HepG2 (cell line): ENCODE measurements around the gene CDH23. TPM values are rescaled to one million over a fixed set of nuclear protein-coding genes. Genes with fewer than 3 reads are reported as not detected.

ENCODE experiments used
- ATAC-seq: fragments of 200-7000 bp; cut with Tn5 transposase; 3 replicates; pipeline ENCODE4 v1.9.1; 2020; ENCODE audit warnings: mild to moderate bottlenecking, moderate library complexity
- BruUV-seq: library from RNA; stranded (reverse); fragments of 400-500 nt; replicated peaks from 2 replicates; lab custom pipeline; 2021; lab: Mats Ljungman, UMichigan
- CTCF ChIA-PET: fragments of 300-600 bp; formaldehyde crosslinking; extraction: SDS; loops from one replicate; lab custom pipeline; 2021; ENCODE audit warnings: low total read pairs, inconsistent platforms, low intra/inter-chr PET ratio; lab: Yijun Ruan, JAX
- POLR2A ChIA-PET: fragments of 350-600 bp; sonication (Branson Sonifier 250); formaldehyde crosslinking; loops from one replicate; lab custom pipeline; 2020; ENCODE audit warnings: antibody characterized with exemption, inconsistent platforms; lab: Yijun Ruan, JAX
- DNase-seq: peaks from one replicate; pipeline ENCODE4 v3.0.0-alpha.2; 2015; ENCODE audit warnings: low spot score
- FAIRE-seq: peaks from 3 replicates; lab custom pipeline; 2011; peaks lifted over from hg19 to GRCh38; lab: Jason Lieb, UNC
- H2AFZ ChIP-seq: one replicate; pipeline ENCODE4 v1.6.1; 2011; ENCODE audit warnings: low read length, inconsistent platforms
- H3K27ac ChIP-seq: fragments of 300-600 bp; 3 replicates; pipeline ENCODE4 v1.8.0; 2011; ENCODE audit warnings: mixed run types, mild to moderate bottlenecking, mixed read lengths, low read length, inconsistent platforms; ENCODE audit not compliant: insufficient read depth; ENCODE audit errors: extremely low read length
- H3K27me3 ChIP-seq, 2 experiments: fragments of 200-600 bp in 1 of 2; 2 replicates in 1 of 2; 3 replicates in 1 of 2; pipeline versions ENCODE4 v1.6.0 to v1.8.0; 2011; ENCODE audit warnings: low read length in 2 of 2, mild to moderate bottlenecking in 2 of 2, moderate library complexity in 2 of 2, inconsistent platforms in 1 of 2; ENCODE audit not compliant: insufficient read depth in 2 of 2, control insufficient read depth in 1 of 2
- H3K36me3 ChIP-seq, 2 experiments: fragments of 200-600 bp in 1 of 2; replicated peaks in 1 of 2; 2 replicates in 1 of 2; 3 replicates in 1 of 2; pipeline versions ENCODE4 v1.5.1 to v1.8.0; 2011; ENCODE audit warnings: low read length in 2 of 2, inconsistent platforms in 1 of 2; ENCODE audit not compliant: insufficient read depth in 2 of 2, control insufficient read depth in 1 of 2
- H3K4me1 ChIP-seq: 2 replicates; pipeline ENCODE4 v1.5.1; 2012; ENCODE audit warnings: low read length, inconsistent platforms; ENCODE audit not compliant: insufficient read depth
- H3K4me2 ChIP-seq: 2 replicates; pipeline ENCODE4 v1.6.0; 2011; ENCODE audit warnings: low read depth, low read length, inconsistent platforms
- H3K4me3 ChIP-seq, 3 experiments: fragments of 200-600 bp in 1 of 3; sonication (generic), shearing (Covaris generic) in 1 of 3; replicated peaks in 1 of 3; 2 replicates each; pipeline ENCODE4 v1.5.1; 2011 to 2016; ENCODE audit warnings: low read length in 3 of 3, inconsistent platforms in 2 of 3, low read depth in 2 of 3, mild to moderate bottlenecking in 2 of 3, control low read depth in 1 of 3, mixed read lengths in 1 of 3; ENCODE audit not compliant: insufficient read depth in 1 of 3
- H3K79me2 ChIP-seq: one replicate; pipeline ENCODE4 v1.6.1; 2011; ENCODE audit warnings: low read length, inconsistent platforms; ENCODE audit not compliant: insufficient read depth
- H3K9ac ChIP-seq: 2 replicates; pipeline ENCODE4 v1.6.0; 2011; ENCODE audit warnings: mild to moderate bottlenecking, low read depth, low read length, inconsistent platforms; ENCODE audit not compliant: insufficient read depth
- H3K9me3 ChIP-seq: 2 replicates; pipeline ENCODE4 v1.5.1; 2012; ENCODE audit warnings: mild to moderate bottlenecking, low read length
- H4K20me1 ChIP-seq: 2 replicates; pipeline ENCODE4 v1.6.0; 2011; ENCODE audit warnings: inconsistent platforms, mild to moderate bottlenecking, low read length, moderate library complexity; ENCODE audit not compliant: insufficient read depth
- ATF3 ChIP-seq: sonication (generic); formaldehyde crosslinking; IDR thresholded peaks from 2 replicates; pipeline ENCODE4 v1.4.0; 2020; ENCODE audit warnings: missing genetic modification reagents
- CEBPZ ChIP-seq: IDR thresholded peaks from 2 replicates; pipeline ENCODE4 v1.6.1; 2012; ENCODE audit warnings: low read length, improper control_type of control experiment
- FOXK1 ChIP-seq: sonication (generic); formaldehyde crosslinking; IDR thresholded peaks from 2 replicates; pipeline ENCODE4 v1.4.0; 2020; ENCODE audit warnings: low read depth, missing genetic modification reagents, borderline replicate concordance
- MED1 ChIP-seq: sonication (generic); formaldehyde crosslinking; IDR thresholded peaks from 2 replicates; pipeline ENCODE4 v1.4.0; 2020; ENCODE audit warnings: missing genetic modification reagents
- MLXIP ChIP-seq: sonication (generic); formaldehyde crosslinking; IDR thresholded peaks from 2 replicates; pipeline ENCODE4 v1.9.0; 2021; ENCODE audit warnings: missing genetic modification reagents, borderline replicate concordance
- MYNN ChIP-seq: sonication (generic); formaldehyde crosslinking; IDR thresholded peaks from 2 replicates; pipeline ENCODE4 v1.4.0; 2020; ENCODE audit warnings: mild to moderate bottlenecking, low read depth, missing genetic modification reagents
- POLR2G ChIP-seq: fragments of 200-400 bp; formaldehyde crosslinking; IDR thresholded peaks from 2 replicates; pipeline ENCODE4 v1.6.1; 2018; ENCODE audit warnings: mild to moderate bottlenecking, low read depth, low read length, moderate library complexity
- ZNF350 ChIP-seq: sonication (generic); formaldehyde crosslinking; IDR thresholded peaks from 2 replicates; pipeline ENCODE4 v1.4.0; 2020; ENCODE audit warnings: mild to moderate bottlenecking, low read depth, missing genetic modification reagents, borderline replicate concordance
- ZNF383 ChIP-seq: sonication (generic); formaldehyde crosslinking; IDR thresholded peaks from 2 replicates; pipeline ENCODE4 v1.4.0; 2020; ENCODE audit warnings: missing genetic modification reagents, mild to moderate bottlenecking, borderline replicate concordance
- ZNF530 ChIP-seq: sonication (generic); formaldehyde crosslinking; IDR thresholded peaks from 2 replicates; pipeline ENCODE4 v1.5.0; 2020; ENCODE audit warnings: low read depth, mild to moderate bottlenecking, missing genetic modification reagents
- ZNF879 ChIP-seq: sonication (generic); formaldehyde crosslinking; IDR thresholded peaks from 2 replicates; pipeline ENCODE4 v1.8.1; 2023; ENCODE audit warnings: missing genetic modification reagents
- WGBS: methylation state at CpG from one replicate; pipeline ENCODE4 v1.1.6; 2017; ENCODE audit warnings: low lambda C conversion rate; 5-methylcytosine and 5-hydroxymethylcytosine counted together
- in situ Hi-C: cut with HindIII; loops from 2 replicates; pipeline ENCODE4 v1.10.0; 2017; ENCODE audit warnings: low pct_unique_long_range_greater_than_20kb; ENCODE audit not compliant: extremely low pct_ligation_motif_present
- intact Hi-C: fragments of 100-400 bp; cut with micrococcal nuclease; formaldehyde crosslinking; loops from one replicate; pipeline ENCODE4 v1.10.0; 2022; ENCODE audit not compliant: unreplicated experiment
- polyA plus RNA-seq, 8 experiments: library from polyadenylated mRNA; depleted of rRNA in 3 of 8; stranded (reverse) in 7 of 8; unstranded in 1 of 8; fragments of >200 nt; fragmentation: Illumina TruSeq in 4 of 8; extraction: Trizol in 4 of 8; gene quantifications; 2 replicates each; pipeline versions ENCODE4 v1.2.1 to v1.2.3, GENCODE V29; 2011 to 2016; ENCODE audit warnings: low read depth in 4 of 8, missing spikeins in 1 of 8, mixed read lengths in 1 of 8; ENCODE audit not compliant: insufficient read depth in 1 of 8
- total RNA-seq, 5 experiments: library from RNA; depleted of rRNA; stranded (reverse); fragments of >200 nt; fragmentation: Illumina TruSeq; extraction: Trizol; gene quantifications; 2 replicates each; pipeline ENCODE4 v1.2.3, GENCODE V29; 2016; ENCODE audit warnings: low read depth in 1 of 5

CDH23 gene
- total and polyA plus RNA-seq, 2 of the 13 experiments (the other 11 are each of a cell fraction or from before 2014, with no cell fraction given) = 0.13 TPM; not detected in 1

GRCh38 chr10:71761541-71762113 lies 364.9 kb downstream of the CDH23 start (continued):
- TF ChIP-seq MLXIP (CRISPR knock-in tag) = no peak

- intact Hi-C loops = no loop called here
- H3K36me3 ChIP-seq = no peaks in the 10 kb centered on the region
- H3K79me2 ChIP-seq = no peaks in the 10 kb centered on the region
- H2AFZ ChIP-seq = no peak overlapping the region
- TF ChIP-seq ATF3 (CRISPR knock-in tag) = no peak
- no peak for TF ChIP-seq MYNN (CRISPR knock-in tag)
- no peak for TF ChIP-seq ZNF383 (CRISPR knock-in tag)
- TF ChIP-seq POLR2G = no peak
- no peak for TF ChIP-seq ZNF879 (CRISPR knock-in tag)
- TF ChIP-seq ZNF530 (CRISPR knock-in tag) = no peak
- no peak for TF ChIP-seq FOXK1 (CRISPR knock-in tag)
- no peak for TF ChIP-seq CEBPZ
- no peak for TF ChIP-seq MED1
- no peak for TF ChIP-seq ZNF350 (CRISPR knock-in tag)
- DNase-seq (no peak), FAIRE-seq (no peak), ATAC-seq (no peak)
- H3K4me3 ChIP-seq = no peak overlapping the region
- H3K9ac ChIP-seq = no peak overlapping the region
- ChIA-PET CTCF (no interaction called here), POLR2A (no interaction called here)
- no peaks in the 10 kb centered on the region for H3K9me3 ChIP-seq
- H3K4me2 ChIP-seq = no peak overlapping the region
- H3K27ac ChIP-seq = no peak overlapping the region
- no TSS peak for BruUV-seq
- in situ Hi-C loops = no loop called here
- H3K27me3 ChIP-seq = peaks cover 7 to 26% of the 10 kb centered on the region in 2 experiments; a peak in 4 of 5 replicates
- no peaks in the 10 kb centered on the region for H4K20me1 ChIP-seq
- WGBS = 32% methylated on average over 4 of the region's 5 CpGs
- peaks cover 35% of the 10 kb centered on the region for H3K4me1 ChIP-seq
Measured at GRCh38 chr10:71762324-71762723, 365.6 kb downstream of the CDH23 start.
